Mucosa of descending colon (tissue), 3 donors: ENCODE results near the gene PPP2R1B. TPM values are rescaled to one million over a fixed set of nuclear protein-coding genes. Genes with fewer than 3 reads are reported as not detected.

Source experiments
- ATAC-seq: fragments of 200-7000 bp; cut with Tn5 transposase; one replicate; pipeline ENCODE4 v1.9.1; 2020; ENCODE audit warnings: mild to moderate bottlenecking, moderate library complexity
- DNase-seq, 3 donors: peaks; one replicate each; pipeline ENCODE4 v3.0.0-alpha.2; 2020
- H3K36me3 ChIP-seq: fragments of 200-600 bp; one replicate; pipeline ENCODE4 v1.8.0; 2021; ENCODE audit warnings: low read depth, mild to moderate bottlenecking
- H3K4me1 ChIP-seq: fragments of 200-600 bp; one replicate; pipeline ENCODE4 v1.8.0; 2021; ENCODE audit warnings: low read depth, mild to moderate bottlenecking
- H3K4me3 ChIP-seq: fragments of 200-600 bp; one replicate; pipeline ENCODE4 v1.8.0; 2021; ENCODE audit warnings: mild to moderate bottlenecking
- H3K9me3 ChIP-seq: fragments of 200-600 bp; one replicate; pipeline ENCODE4 v1.8.0; 2021; ENCODE audit warnings: mild to moderate bottlenecking
- CTCF ChIP-seq: fragments of 200-600 bp; IDR thresholded peaks from one replicate; pipeline ENCODE4 v1.8.0; 2022; ENCODE audit warnings: antibody characterized with exemption, mild to moderate bottlenecking
- intact Hi-C, 2 donors: fragments of 100-400 bp; cut with DNase I in 1 of 2; cut with micrococcal nuclease in 1 of 2; formaldehyde crosslinking; loops; one replicate each; pipeline versions ENCODE4 v1.11.0 to v1.11.1; 2022; cut with DNase I, micrococcal nuclease
- total RNA-seq, 3 donors: library from RNA; stranded (reverse); fragmentation: NEBNext Ultra II Directional in 2 of 3; extraction: Animal tissue kit (Norgen Biotek cat#: 25700) in 2 of 3; gene quantifications; one replicate each; pipeline versions ENCODE4 v1.2.1 to v1.2.4, GENCODE V29; 2021 to 2023
- donor health status: DM: no; HTN: no; CAD: no; lungs with moderate emphysema.
- donor health status: DM: no; HTN: no; CAD: no.
- donor health status: DM: no; HTN: yes; CAD: no.

PPP2R1B gene
- total RNA-seq, 3 donors from 2014 or later: 28.5 to 48.5 (median 47.0) TPM

DNA sequence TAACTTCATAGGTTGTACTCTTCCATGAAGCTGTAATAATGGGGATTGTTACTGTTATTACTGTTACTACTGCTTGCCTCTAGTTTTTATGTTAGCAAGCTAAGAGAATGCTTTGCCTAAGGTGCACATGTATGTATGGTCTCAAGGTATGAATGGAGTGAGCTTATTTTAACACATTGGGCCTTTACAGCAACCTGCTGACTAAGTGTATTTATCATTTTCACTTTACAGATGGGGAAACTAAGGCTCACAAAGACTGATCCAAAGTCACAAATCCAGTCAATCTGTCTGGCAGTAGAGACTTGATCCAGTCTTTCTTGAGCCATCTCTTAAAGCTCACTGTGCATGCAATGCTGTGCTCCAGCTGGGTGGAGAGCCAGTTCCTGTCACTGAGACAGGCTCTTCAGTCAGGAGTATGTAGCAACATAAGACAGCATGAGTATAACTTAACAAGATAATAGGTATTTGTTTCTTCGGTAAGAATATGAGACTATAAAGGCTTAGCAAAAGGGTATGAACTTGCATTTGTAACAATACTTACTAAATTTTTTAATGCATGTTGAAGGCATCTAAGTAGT lies 66.5 kb downstream of the PPP2R1B start:
- no peaks in the 10 kb centered on the region for H3K4me1 ChIP-seq
- H3K36me3 ChIP-seq: no peaks in the 10 kb centered on the region
- DNase-seq: no peak
- no peak for ATAC-seq
- TF ChIP-seq CTCF: no peak
- no peak overlapping the region for H3K4me3 ChIP-seq
- H3K9me3 ChIP-seq: no peaks in the 10 kb centered on the region
- intact Hi-C loops: no loop called here

DNA sequence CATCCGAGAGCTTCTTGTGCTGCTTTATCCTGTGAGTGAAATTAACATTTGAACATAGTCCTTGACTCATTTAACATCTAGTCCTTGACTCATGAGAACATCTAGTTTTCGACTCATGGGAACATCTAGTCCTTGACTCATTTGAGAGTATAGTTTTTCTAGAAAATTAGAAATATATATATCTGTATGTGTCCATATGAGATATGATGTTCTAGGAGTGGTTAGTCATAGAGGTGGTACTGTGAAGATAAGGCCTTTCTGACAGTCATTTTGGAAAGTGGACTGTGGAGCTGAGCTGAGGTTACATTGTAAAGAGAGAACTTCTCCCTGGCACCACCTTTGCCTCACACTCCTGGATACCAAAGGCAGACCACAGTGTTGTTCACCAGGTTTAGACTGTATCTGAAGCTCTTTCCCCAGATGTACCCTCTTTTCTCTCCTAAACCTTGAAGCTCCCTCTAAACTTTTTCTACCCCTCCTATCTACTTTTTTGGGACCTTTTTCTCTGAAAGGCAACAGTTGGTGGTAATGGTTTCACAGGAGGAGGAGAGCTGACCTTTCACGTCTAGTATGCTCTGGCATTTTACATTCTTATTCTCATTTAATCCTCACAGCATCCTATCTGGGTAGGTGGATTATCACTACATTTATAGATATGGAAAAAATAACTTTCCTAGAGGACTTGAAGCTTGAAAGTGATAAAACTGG lies 67.2 kb downstream of the PPP2R1B start:
- no peaks in the 10 kb centered on the region for H3K9me3 ChIP-seq
- no peak for TF ChIP-seq CTCF
- no peak overlapping the region for H3K4me3 ChIP-seq
- H3K4me1 ChIP-seq: no peaks in the 10 kb centered on the region
- intact Hi-C loops: no loop called here
- ATAC-seq (no peak), DNase-seq (no peak)
- H3K36me3 ChIP-seq: no peaks in the 10 kb centered on the region

DNA sequence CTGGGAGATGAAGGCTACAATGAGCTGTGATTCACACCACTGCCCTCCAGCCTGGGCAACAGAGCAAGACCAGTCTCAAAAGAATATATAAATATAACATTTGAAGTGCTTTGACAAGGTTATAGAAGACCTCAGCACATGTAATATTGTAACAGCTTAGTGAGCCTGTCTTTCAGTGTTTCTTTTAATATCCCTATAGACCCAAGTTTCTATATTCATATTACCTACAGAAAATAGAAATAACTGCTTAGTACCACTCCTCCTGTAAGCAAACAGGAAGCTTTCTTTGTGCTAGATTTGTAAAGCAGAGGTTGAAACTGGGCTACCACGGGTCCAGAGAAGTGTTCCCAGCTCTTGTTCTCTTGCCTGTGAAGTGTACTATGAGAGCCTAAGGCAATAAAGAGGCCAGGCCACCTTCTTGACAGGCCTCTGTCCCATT lies 68.2 kb downstream of the PPP2R1B start:
- no peak overlapping the region for H3K4me3 ChIP-seq
- DNase-seq (no peak), ATAC-seq (no peak)
- H3K4me1 ChIP-seq: no peaks in the 10 kb centered on the region
- intact Hi-C loops: no loop called here
- no peaks in the 10 kb centered on the region for H3K36me3 ChIP-seq
- H3K9me3 ChIP-seq: no peaks in the 10 kb centered on the region
- TF ChIP-seq CTCF: no peak

- no peak for DNase-seq
- no peaks in the 10 kb centered on the region for H3K9me3 ChIP-seq
- H3K4me1 ChIP-seq: no peaks in the 10 kb centered on the region
- no peak for TF ChIP-seq CTCF
- intact Hi-C loops: no loop called here
- H3K4me3 ChIP-seq: no peak overlapping the region
- ATAC-seq: no peak
- H3K36me3 ChIP-seq: no peaks in the 10 kb centered on the region
These were observed 69.6 kb downstream of the PPP2R1B start for GRCh38 chr11:111696556-111696955.

DNA sequence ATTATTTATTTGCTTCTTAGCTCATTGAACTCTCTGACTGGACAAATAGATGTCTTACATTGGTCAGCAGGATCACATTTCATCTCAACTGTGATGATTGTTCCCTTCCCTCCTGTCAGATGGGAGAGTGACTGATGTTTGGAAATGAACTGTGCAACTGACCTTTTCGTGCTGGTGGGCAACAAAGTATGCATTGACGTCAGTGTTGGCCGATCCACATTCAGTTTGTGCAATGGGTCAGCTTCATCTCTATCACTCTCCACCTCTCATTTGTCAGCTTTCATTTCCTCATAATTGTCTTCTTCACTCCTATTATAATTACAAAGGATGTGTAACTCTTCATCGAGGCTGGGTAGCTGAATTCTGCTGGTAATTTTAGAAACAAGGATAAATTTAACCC lies 71.3 kb downstream of the PPP2R1B start:
- ATAC-seq: no peak
- intact Hi-C loops: no loop called here
- H3K36me3 ChIP-seq: no peaks in the 10 kb centered on the region

More for the DNA sequence above, 71.3 kb downstream of the PPP2R1B start:
- no peaks in the 10 kb centered on the region for H3K4me1 ChIP-seq
- TF ChIP-seq CTCF: no peak
- H3K9me3 ChIP-seq: no peaks in the 10 kb centered on the region
- no peak overlapping the region for H3K4me3 ChIP-seq
- no peak for DNase-seq
